Mesothelial cell of epicardium (in vitro differentiated cells): ENCODE measurements around the gene MYLK4. TPM values are rescaled to one million over a fixed set of nuclear protein-coding genes. Genes with fewer than 3 reads are reported as not detected.

Experiments used
- DNase-seq, 2 experiments: peaks; one replicate each; pipeline ENCODE4 v3.0.0; 2021; ENCODE audit warnings: low spot score in 2 of 2; ENCODE audit not compliant: unreplicated experiment in 2 of 2
- H3K27ac Mint-ChIP-seq: 2 replicates; pipeline ENCODE4 v1.8.0; 2021; ENCODE audit warnings: mixed read lengths
- H3K27me3 Mint-ChIP-seq: 2 replicates; pipeline ENCODE4 v1.8.0; 2021; ENCODE audit warnings: low read depth, mixed read lengths
- H3K36me3 Mint-ChIP-seq: 2 replicates; pipeline ENCODE4 v1.8.0; 2021; ENCODE audit warnings: mixed read lengths
- H3K4me1 Mint-ChIP-seq: 2 replicates; pipeline ENCODE4 v1.8.0; 2021; ENCODE audit warnings: mixed read lengths
- H3K4me3 Mint-ChIP-seq: 2 replicates; pipeline ENCODE4 v1.8.0; 2021; ENCODE audit warnings: mild to moderate bottlenecking, moderate library complexity, mixed read lengths
- H3K9me3 Mint-ChIP-seq: 2 replicates; pipeline ENCODE4 v1.8.0; 2021; ENCODE audit warnings: mixed read lengths
- CTCF ChIP-seq: fragments of 200-600 bp; sonication (generic); IDR thresholded peaks from one replicate; pipeline ENCODE4 v1.5.0; 2021; ENCODE audit warnings: antibody characterized with exemption; ENCODE audit not compliant: unreplicated experiment
- total RNA-seq: library from RNA; stranded (reverse); gene quantifications from 3 replicates; pipeline ENCODE4 v1.2.1, GENCODE V29; 2021

The MYLK4 gene
- total RNA-seq, 1 donor from 2014 or later, result 0.89 TPM

GRCh38 chr6:2731281-2731909 lies 19.3 kb downstream of the MYLK4 start:
- H3K4me1 Mint-ChIP-seq, result peaks cover 9% of the 10 kb centered on the region
- no peaks in the 10 kb centered on the region for H3K9me3 Mint-ChIP-seq
- H3K27ac Mint-ChIP-seq, result no peak overlapping the region
- no peak for DNase-seq
- H3K36me3 Mint-ChIP-seq, result no peaks in the 10 kb centered on the region
- H3K4me3 Mint-ChIP-seq, result no peak overlapping the region
- no peak for TF ChIP-seq CTCF
- no peaks in the 10 kb centered on the region for H3K27me3 Mint-ChIP-seq

- DNase-seq, result no peak
- H3K4me3 Mint-ChIP-seq, result no peak overlapping the region
- H3K9me3 Mint-ChIP-seq, result no peaks in the 10 kb centered on the region
- no peaks in the 10 kb centered on the region for H3K36me3 Mint-ChIP-seq
- peaks cover 14% of the 10 kb centered on the region for H3K4me1 Mint-ChIP-seq
- no peak overlapping the region for H3K27ac Mint-ChIP-seq
- no peaks in the 10 kb centered on the region for H3K27me3 Mint-ChIP-seq
- TF ChIP-seq CTCF, result no peak
Observed at GRCh38 chr6:2730353-2731107, 20.2 kb downstream of the MYLK4 start.

GRCh38 chr6:2729921-2730320 lies 20.8 kb downstream of the MYLK4 start:
- Mint-ChIP-seq H3K4me3 (no peak overlapping the region), H3K4me1 (peaks cover 17% of the 10 kb centered on the region), H3K27ac (no peak overlapping the region), H3K36me3 (no peaks in the 10 kb centered on the region), H3K9me3 (no peaks in the 10 kb centered on the region), H3K27me3 (no peaks in the 10 kb centered on the region)
- DNase-seq, result no peak
- TF ChIP-seq CTCF, result no peak

GRCh38 chr6:2725999-2726567 lies 24.6 kb downstream of the MYLK4 start:
- no peak for DNase-seq
- Mint-ChIP-seq H3K4me3 (no peak overlapping the region), H3K27me3 (no peaks in the 10 kb centered on the region), H3K36me3 (peaks cover 9% of the 10 kb centered on the region), H3K27ac (peak overlapping the region; percentile 82), H3K4me1 (peaks cover 10% of the 10 kb centered on the region), H3K9me3 (peaks cover 14% of the 10 kb centered on the region)
- no peak for TF ChIP-seq CTCF

- Mint-ChIP-seq H3K36me3 (peaks cover 11% of the 10 kb centered on the region), H3K4me1 (peaks cover 8% of the 10 kb centered on the region), H3K27ac (peak overlapping the region; percentile 19)
Observed at GRCh38 chr6:2725364-2725988, 25.2 kb downstream of the MYLK4 start.

More at GRCh38 chr6:2725364-2725988, 25.2 kb downstream of the MYLK4 start:
- H3K27me3 Mint-ChIP-seq, result no peaks in the 10 kb centered on the region
- TF ChIP-seq CTCF, result no peak
- no peak for DNase-seq
- H3K9me3 Mint-ChIP-seq, result peaks cover 17% of the 10 kb centered on the region
- no peak overlapping the region for H3K4me3 Mint-ChIP-seq
